SHP77 (cell line): ENCODE results near the gene GOLPH3L.
"Not testable (repeated sequence)": the region's sequence is repeated elsewhere in the genome, so short reads cannot be mapped to it uniquely, and the experiment has no call there.

Experiments
- DNase-seq, 2 experiments: peaks; one replicate each; lab custom pipeline; 2025; lab: John Stamatoyannopoulos, UW

GOLPH3L gene

DNA sequence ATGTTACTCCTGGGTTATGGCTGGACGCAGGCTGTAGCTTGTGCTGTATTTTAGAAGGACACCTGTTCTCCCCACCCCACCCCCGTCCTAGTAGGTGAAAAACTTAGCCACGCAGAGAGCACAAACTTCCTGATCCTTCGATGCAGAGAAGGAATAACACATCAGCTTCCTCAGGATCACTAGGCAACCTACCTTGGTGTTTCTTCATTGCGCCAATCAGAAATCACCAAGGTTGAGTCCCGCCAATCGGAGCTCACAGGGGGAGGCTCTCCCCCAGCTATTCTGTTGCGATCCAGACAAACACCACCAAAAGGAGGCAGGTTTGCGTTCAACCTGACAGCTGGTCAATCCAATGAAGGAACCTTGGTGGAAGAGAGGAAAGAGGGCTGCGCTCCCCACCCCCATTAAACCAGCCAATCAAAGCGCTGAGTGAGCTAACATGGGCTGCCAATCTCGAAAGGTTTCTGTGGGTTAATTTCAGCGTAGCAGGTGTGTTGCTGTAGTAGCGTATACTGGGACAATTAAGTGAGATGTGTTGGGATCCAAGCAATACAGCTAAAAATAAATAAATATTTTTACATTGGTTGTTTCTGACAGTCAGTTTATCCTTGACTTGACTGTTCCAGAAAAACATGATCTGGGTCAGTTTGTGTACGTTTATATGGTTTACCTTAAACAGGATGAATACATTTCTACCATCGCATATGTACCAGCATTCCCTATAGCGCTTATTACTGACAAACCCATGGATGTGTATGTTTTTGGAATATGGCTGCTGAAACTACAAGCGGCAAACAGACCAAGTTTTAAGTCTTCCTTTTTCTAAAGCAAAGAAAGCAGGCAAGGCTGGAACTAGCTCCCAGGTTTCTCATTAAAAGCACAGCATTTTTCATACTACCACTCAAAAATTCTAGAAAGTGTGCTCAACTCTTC lies at the start of gene GOLPH3L:
Gene GOLPH3L (minus strand): TSS at position 160 of the 933 bp plus-strand sequence. CDS start 2,316 bp downstream, outside the sequence.
- DNase-seq, result peak; percentile 100

DNA sequence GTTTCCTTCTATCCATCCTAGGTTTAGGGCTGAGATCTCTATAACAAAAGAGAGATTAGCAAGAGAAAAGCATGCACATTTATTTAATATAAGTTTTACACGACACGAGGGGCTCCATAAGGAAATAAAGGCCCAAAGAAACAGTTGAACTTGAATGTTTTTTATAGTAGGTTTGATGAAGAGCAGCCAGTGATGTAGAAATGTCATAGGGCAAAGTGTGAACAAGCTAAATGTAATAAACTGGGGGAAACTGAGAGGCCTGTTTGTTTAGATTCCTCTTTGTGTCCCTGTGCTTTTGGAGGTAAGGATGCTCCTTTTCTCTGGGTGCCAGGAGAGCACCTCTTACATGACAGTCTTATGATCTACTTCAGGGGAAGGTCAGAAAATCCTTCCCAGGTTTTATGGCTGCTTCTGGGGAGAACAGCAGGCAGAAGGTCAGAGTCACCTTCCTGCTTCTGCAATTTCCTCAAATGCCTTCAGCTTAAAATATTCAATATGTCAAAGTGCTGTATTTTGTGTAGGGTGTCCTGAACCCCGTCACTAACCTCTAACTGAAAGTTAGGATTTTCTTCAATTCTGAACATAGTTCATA lies 33.3 kb upstream of the GOLPH3L start:
- no peak for DNase-seq

DNA sequence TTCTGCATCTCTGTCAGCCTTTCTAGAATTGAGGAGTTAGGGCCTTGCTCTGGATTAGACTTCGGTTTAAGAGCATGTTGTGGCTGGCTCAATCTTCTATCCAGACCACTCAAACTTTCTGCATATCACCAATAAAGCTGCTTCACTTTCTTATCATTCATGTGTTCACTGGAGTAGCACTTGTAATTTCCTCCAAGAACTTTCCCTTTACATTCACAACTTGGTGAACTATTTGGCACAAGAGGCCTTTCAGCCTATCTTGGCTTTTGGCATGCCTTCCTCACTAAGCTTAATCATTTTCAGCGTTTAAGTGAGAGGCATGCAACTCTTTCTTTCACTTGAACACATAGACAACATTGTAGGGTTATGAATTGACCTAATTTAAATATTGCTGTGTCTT lies 27.4 kb upstream of the GOLPH3L start:
- no peak for DNase-seq

DNA sequence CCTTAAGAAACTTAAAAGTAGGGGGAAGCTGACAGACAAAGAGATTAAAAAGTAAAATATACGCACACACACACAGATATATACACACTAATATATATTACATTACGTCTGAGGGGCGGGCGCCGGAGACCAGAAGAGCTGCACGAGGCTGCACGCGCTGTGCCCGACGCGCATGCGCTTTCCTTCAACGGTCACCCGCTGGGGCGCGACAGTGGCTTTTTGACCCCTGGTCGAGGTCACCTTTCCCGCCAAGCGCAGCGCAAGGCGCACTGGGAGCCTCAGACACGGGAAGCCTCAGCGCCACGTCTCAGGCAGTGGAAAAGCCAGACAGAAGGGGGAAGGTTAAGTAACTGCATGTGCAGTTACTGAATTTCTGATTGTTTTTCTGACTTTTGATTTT lies 23.7 kb upstream of the GOLPH3L start, which contains the start of gene HORMAD1:
Gene HORMAD1 (minus strand): TSS at position 193 of the 400 bp plus-strand sequence. CDS start 1,390 bp downstream, outside the sequence.
- DNase-seq, result no peak

DNA sequence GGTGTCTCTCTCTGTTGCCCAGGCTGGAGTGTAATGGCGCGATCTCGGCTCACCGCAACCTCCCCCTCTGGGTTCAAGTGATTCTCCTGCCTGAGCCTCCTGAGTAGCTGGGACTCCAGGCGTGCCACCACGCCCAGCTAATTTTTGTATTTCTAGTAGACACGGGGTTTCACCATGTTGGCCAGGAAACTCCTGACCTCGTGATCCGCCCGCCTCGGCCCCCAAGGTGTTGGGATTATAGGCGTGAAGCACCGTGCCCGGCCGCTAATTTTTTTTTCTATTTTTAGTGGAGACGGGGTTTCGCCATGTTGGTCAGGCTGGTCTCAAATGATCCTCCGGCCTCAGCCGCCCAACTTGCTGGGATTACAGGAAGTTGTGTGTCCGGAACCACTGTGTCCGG lies 23.1 kb upstream of the GOLPH3L start:
- DNase-seq, result no peak

DNA sequence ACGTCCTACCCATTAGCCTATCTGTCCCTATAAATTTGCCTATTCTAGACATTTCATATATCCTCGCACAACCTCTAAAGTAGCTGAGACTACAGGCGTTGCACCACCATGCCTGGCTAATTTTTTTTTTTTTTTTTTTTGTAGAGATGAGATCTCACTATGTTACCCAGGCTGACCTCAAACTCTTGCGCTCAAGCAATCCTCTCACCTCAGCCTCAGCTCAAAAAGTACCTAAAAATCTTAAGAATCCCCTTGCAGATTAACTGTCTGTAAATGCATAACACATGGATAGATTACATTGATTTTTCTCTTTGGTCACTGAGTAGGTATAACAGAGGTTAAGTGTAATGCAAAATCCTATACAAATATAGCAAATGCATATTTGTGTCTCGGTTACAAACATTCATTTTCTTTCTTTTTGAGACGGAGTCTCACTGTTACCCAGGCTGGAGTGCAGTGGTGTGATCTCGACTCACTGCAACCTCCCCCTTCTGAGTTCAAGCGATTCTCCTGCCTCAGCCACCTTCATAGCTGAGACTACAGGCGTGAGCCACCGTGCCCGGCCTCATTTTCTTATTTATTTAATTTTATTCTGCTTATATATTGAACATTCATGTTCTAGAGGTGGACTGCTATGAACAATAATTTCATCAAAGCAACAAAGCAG lies 21.4 kb upstream of the GOLPH3L start:
- no peak for DNase-seq

DNA sequence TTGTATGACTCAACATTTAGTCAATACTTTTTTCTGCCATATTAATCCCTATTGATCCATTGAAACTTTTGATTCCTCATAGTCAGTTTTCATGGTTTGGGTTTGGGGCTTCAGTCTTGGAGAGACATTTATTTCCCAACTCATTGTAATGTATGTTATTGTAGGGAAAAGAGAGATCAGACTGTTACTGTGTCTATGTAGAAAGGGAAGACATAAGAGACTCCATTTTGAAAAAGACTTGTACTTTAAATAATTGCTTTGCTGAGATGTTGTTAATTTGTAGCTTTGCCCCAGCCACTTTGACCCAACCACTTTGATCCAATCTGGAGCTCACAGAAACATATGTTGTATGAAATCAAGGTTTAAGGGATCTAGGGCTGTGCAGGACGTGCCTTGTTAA lies 12.1 kb upstream of the GOLPH3L start:
- not testable (repeated sequence) for DNase-seq

DNA sequence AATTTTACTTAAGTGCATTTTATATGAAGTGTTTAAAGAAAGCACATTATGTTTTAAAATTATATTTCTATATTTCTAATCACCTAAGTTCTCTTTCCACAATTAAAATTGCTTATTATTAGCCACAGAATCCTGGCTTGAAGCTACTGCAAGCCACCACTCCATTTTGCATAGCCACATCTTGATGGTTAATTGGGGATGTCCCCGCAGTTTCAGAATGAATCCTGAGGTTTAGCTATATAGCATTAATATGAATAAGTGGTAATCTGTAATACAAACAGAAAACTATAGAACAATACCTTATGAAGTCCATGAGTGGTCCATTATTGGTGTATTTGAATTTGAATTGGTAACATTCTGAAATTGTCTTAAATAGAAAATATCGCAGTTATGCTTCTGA lies 11.6 kb upstream of the GOLPH3L start:
- DNase-seq, result no peak

DNA sequence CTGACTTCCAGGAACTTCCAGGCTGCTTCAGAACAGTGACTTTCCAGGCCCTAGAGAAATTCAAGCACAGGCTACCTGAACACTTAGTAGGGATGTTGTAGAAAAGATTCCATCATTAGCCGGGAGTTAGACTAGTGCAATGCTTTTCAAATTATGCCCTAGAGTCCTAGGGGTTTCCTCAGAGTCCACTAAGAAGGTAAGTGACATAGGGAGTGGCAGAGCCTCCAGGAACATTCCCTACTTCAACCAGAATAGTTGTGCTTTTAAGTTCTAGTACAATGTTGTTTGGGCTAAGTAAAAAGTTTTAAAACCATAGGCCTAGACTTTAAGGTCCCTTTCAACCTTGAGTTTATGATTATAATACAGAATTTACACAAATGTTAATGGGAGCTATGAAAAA lies 9.1 kb upstream of the GOLPH3L start:
- no peak for DNase-seq

DNA sequence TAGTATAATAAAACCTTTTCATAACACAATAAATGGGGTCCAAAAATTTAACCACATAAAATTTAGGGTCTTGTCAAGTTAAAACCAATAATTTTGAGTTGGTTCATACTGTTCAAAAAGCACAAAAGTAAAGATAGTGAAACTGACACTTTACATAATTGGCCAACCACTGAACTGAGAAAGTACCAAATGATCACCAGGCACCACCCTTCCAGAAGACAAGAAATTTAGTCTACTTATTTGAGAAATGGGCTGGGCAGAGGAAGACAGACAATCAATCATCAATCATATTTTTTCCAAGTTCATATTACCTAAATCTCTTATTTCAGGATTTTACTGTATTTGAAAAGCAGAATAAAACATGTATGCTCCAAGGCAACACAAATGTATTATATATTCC lies 6.5 kb upstream of the GOLPH3L start:
- no peak for DNase-seq

DNA sequence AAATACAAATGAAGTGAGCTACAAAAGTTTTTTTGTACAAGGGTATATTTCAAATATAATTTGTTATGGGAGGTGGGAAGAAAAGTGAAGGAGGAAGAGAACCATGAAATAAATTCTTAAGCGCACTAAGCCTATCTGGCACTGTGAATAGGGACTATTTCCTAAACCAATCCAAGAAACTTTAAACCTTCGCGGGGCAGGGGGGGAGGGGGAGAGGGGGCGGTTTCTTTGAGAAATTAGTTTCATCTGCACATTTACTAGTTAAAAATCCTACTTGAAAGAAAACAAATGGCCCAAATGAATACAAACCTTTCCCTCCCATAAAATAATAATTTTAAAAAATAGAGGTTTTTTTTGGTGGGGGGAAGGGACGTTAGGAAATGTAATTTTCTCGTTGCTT lies 364 bp downstream of the GOLPH3L start:
- no peak for DNase-seq

DNA sequence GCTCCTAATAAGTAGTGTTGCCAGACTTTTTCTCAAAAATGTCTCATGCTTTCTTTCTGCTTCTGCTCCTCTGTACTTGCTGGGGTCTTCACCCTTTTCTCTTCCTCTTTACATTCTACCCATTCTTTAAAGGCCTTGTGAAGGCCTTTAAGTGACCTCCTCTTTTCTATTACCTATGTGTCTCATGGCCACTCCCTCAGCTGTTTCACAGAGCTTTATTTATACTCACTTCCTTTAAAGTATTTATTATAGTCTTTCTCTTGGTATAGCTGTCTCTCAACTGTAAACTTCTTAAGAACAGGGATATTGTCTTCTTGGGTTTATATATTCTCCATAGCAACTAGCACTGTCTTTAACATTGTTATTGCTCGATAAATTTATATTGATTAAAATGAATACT lies 792 bp downstream of the GOLPH3L start:
- no peak for DNase-seq

DNA sequence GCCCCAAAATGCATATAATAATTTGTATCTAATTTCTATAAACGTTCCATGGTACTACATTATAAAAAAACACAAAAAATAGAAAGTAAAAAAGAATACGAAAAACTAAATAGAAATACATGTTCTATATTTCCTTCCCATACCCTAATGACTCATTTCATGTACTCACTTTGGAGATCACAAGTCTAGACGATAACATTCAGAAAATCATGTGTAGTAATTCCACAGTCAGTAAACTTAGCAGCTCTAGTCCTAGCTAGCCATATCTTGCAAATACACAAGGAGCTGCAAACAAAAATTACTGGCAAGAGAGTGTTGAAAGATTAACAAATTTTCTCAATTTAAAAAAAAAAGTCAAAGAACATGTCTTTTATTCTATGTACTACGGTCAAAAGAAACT lies 1.4 kb downstream of the GOLPH3L start:
- DNase-seq, result no peak

DNA sequence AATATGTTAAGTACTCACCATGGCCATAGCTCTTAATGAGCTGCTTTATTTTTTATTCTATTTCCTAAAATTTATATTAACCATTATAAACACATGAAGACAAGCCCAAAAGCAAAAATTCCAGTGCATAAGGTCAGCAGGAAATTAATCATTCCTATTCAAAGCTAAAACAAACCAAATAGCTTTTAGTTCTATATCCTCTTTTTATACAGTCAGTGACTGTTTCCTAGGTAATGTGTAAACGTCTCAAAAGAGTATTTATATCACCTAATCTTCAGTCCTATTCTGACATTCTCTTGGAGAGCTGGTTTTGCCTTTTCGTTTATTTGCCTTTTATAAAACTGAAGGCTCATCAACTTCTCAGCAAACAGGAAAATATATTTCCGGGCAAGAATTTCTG lies 4.2 kb downstream of the GOLPH3L start:
- DNase-seq, result no peak

DNA sequence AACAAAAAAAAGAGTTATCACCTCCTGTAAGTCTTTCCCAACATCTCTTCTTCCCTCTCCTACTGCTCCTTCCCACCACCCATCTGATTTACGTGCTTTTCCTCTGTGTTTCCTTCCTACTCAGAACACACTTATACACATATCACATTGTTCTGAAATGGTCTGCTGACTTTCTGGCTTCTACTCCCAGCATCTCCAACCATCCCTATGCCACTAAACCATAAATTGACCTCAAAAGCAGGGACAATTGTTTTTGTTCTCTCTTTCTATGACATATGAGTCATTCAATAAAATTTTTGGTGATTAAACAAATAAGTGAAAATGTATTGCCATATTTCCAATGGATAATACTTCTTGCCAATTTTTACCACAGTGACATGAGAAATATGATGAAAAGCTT lies 8.2 kb downstream of the GOLPH3L start:
- DNase-seq, result no peak

DNA sequence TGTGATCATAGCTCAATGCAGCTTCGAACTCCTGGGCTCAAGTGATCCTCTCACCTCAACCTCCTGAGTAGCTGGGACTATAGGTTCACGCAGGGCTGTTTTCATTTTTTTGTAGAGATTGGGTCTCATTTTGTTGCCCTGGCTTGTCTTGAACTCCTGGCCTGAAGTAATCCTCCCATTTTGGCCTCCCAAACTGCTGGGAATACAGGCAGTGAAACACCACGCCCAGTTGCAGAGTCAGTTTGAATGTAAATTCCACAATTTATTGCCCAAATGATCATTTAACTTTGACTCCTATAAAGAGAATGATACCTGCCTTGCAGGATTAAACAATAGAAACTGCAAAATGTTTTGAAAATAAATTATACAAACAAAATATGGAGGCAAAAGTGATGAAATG lies 10.7 kb downstream of the GOLPH3L start:
- DNase-seq, result no peak

DNA sequence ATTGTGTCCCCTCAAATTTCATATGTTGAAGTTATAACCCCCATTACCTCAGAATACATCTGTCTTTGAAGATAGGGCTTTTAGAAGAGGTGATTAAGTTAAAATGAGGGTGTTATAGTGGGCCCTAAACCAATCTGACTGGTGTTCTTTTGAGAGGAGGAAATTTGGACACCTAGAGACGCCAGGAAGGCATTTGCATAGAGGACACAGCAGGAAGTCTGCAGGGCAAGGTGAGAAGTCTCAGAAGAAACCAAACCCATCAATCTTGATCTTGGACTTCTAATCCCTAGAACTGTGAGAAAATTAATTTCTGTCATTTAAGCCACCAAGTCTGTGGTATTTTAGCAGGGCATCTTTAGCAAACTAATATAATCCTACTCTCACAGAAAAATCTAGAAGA lies 13.0 kb downstream of the GOLPH3L start:
- no peak for DNase-seq

DNA sequence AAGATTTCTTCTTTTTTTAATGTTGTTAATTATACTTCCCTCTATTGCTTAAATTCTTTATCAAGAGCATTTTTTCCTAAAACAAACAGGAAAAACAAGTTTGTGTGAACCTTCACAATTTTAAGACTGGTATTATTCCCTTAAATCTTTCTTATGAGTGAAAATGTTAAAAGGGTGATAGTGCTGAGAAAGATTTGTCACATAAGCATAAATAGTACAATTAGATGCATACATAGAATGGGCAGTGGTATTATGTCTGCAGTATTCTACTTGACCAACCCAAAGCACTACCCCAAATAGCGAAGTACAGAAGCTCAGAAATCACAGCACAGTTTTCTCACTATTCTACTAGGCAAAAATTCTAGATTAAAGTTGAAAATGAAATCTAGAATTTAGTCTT lies 18.0 kb downstream of the GOLPH3L start:
- DNase-seq, result no peak

DNA sequence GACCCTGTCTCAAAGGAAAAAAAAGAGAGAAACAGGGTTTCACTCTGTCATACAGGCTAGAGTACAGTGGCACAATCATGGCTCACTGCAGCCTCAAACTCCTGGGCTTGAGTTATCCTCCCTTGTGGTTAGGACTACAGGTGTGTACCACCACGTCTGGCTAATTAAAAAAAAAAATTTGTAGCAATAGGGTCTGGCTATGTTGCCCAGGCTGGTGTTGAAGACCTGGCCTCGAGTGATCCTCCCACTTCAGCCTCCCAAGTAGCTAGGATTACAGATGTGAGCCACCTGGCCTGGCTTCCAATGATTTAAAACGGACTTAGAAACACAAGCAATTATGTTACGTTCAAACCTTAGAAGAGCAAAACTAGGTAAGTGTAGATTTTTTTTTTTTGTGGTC lies 22.1 kb downstream of the GOLPH3L start:
- DNase-seq, result no peak

DNA sequence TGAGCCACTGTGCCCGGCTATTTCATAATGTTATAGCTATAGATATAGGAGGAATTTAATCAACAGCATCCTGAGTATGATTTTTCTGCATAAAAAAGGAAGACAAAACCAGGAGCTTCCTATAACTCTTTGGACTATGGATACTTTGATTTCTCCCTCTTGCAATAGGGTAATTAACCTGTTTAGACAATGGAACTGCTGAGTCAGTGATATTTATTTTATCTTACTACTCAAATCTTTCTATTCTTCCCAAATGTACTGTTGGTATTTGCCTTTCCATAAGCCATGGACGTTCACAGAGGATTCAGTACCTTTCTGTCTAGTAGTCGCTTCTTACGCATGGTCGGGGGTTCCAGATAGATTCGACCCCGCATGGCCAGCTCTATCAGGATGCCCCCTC lies 33.6 kb downstream of the GOLPH3L start:
- no peak for DNase-seq

DNA sequence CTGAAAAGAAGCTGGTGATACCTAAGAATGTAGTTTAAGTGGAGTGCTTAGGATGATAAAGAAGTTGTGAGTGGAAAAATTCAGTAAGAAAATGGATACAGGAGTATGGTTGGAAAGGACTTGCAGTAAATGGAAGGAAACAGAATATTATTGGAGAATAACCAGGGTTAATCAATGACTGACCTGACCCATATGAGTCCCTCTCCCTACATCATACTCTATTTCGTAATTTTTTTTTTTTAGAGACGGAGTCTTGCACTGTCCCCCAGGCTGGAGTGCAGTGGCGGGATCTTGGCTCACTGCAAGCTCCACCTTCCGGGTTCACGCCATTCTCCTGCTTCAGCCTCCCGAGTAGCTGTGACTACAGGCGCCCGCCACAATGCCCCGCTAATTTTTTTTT lies 34.1 kb downstream of the GOLPH3L start:
- DNase-seq, result no peak

DNA sequence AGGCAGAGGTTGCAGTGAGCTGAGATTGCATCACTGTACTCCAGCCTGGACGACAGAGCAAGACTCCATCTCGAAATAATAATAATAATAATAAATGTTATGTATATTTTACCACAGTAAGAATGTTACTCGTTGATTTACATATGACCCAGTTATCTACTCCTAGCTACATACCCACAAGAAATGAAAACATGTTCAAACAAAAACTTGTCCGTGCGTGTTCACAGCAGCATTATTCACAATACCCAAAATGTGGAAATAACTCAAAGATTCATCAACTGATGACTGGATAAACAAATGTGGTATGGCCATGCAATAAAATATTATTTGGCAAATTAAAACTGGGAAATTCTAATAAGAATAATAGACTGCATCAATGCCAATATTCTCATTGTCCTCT lies 35.8 kb downstream of the GOLPH3L start:
- no peak for DNase-seq

DNA sequence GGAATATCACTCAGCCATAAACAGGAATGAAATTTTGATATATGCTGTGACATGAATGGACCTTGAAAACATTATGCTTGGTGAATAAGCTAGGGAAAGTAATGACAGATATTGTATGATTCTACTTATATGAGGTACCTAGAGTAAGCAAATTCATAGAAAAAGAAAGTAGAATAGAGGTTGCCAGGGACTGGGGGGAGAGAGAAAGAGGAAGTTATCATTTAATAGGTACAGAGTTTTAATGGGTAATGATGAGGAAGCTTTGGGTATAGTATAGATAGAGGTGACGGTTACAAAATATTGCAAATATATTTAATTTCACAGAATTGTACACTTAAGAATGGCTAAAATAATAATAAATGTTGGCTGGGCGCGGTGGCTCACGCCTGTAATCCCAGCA lies 36.4 kb downstream of the GOLPH3L start:
- DNase-seq, result no peak
